Heart left ventricle (tissue), 13 donors: ENCODE measurements around the gene TSC22D3.
"Not testable (repeated sequence)": the region's sequence is repeated elsewhere in the genome, so short reads cannot be mapped to it uniquely, and the experiment has no call there.

Experiments
- CTCF ChIP-seq, 12 donors: fragments of 200-600 bp; sonication (generic) in 4 of 12; IDR thresholded peaks; one replicate each; pipeline versions ENCODE4 v1.5.0 to v1.8.0; 2018 to 2022; ENCODE audit warnings: antibody characterized with exemption in 12 of 12, mild to moderate bottlenecking in 5 of 12
- POLR2A ChIP-seq, 2 donors: fragments of 450-650 bp; IDR thresholded peaks; one replicate each; pipeline ENCODE4 v1.6.1; 2017; ENCODE audit warnings: antibody characterized with exemption in 2 of 2, mild to moderate bottlenecking in 2 of 2, moderate library complexity in 2 of 2
- donor health status: ischemic (EF 13 %, LVEDD 7.1; RV severe dilation, severe dysfunction).
- donor health status: DM: no; HTN: yes; CAD: no.
- donor health status: DM: no; HTN: no; CAD: no.
- donor health status: ischemic (EF 25% LVEDD 6.9; RV normal size, moderate dysfunction).
- donor health status: ischemic (EF 25% LVEDD 5.7; RV mildly dilated, moderate dysfunction).
- donor health status: ischemic (EF 35%, LVEDD 5.7; RV mildly dilated, moderate dysfunction).
- donor health status: nonischemic (EF 11% LVEDD 7.7; RV severe dilation, severe dysfunction).
- donor health status: DM: yes; HTN: yes; CAD: no.
- donor health status: PGD.
- donor health status: ischemic (EF 29% LVEDD 5.4; RV normal size, mild dysfunction).
- donor health status: nonischemic (EF 23%, LVEDD 6.1; RV moderate dilation, normal function).

DNA sequence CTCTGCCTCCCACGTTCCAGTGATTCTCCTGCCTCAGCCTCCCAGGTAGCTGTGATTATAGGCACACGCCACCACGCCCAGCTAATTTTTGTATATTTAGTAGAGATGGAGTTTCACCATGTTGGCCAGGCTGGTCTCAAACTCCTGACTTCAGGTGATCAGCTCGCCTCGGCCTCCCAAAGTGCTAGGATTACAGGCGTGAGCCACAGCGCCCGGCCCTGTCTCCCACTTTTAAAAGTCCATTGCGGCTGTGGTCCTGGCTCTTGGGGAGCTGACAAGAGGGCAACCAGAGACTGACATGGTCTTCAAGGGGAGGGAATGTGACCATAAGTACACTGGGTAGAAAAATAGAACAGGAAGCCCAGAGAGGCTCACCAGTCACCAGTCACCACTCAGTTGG lies 104.3 kb downstream of the TSC22D3 start:
- not testable (repeated sequence) for TF ChIP-seq CTCF, POLR2A (IDR thresholded peaks at IDR 0.05)
